ENCODE measurements around the gene CDNF.

The CDNF gene

GRCh38 chr10:14775656-14776055 is 62.2 kb downstream of the CDNF start:
- no peak for DNase-seq (ENCODE audit: low read depth)
- no peak overlapping the region for H3K4me3 ChIP-seq (ENCODE audit: low read depth, low read length)
- no peak for TF ChIP-seq CTCF (IDR thresholded peaks at IDR 0.05; ENCODE audit: insufficient read depth, low read depth, low read length, missing control alignments)

- H3K4me3 ChIP-seq (ENCODE audit: low read depth, low read length) = no peak within 1 kb of the TSS
- DNase-seq (ENCODE audit: low read depth) = no peak
- TF ChIP-seq CTCF (IDR thresholded peaks at IDR 0.05; ENCODE audit: insufficient read depth, low read depth, low read length, missing control alignments) = no peak
These were observed 63.0 kb downstream of the CDNF start, which contains the start of gene FAM107B for GRCh38 chr10:14774797-14775196. TSS of gene FAM107B (minus strand) at chr10:14774897. CDS start at chr10:14774663, 234 bp downstream.

GRCh38 chr10:14774214-14774580 is 63.6 kb downstream of the CDNF start:
- DNase-seq (ENCODE audit: low read depth) = no peak
- no peak overlapping the region for H3K4me3 ChIP-seq (ENCODE audit: low read depth, low read length)
- no peak for TF ChIP-seq CTCF (IDR thresholded peaks at IDR 0.05; ENCODE audit: insufficient read depth, low read depth, low read length, missing control alignments)

GRCh38 chr10:14773551-14774213 is 64.2 kb downstream of the CDNF start:
- no peak for TF ChIP-seq CTCF (IDR thresholded peaks at IDR 0.05; ENCODE audit: insufficient read depth, low read depth, low read length, missing control alignments)
- no peak for DNase-seq (ENCODE audit: low read depth)
- H3K4me3 ChIP-seq (ENCODE audit: low read depth, low read length) = no peak overlapping the region

GRCh38 chr10:14772399-14772798 is 65.4 kb downstream of the CDNF start:
- TF ChIP-seq CTCF (IDR thresholded peaks at IDR 0.05; ENCODE audit: insufficient read depth, low read depth, low read length, missing control alignments) = no peak
- no peak overlapping the region for H3K4me3 ChIP-seq (ENCODE audit: low read depth, low read length)
- no peak for DNase-seq (ENCODE audit: low read depth)

- no peak for TF ChIP-seq CTCF (IDR thresholded peaks at IDR 0.05; ENCODE audit: insufficient read depth, low read depth, low read length, missing control alignments)
- no peak overlapping the region for H3K4me3 ChIP-seq (ENCODE audit: low read depth, low read length)
- DNase-seq (ENCODE audit: low read depth) = no peak
These were observed 66.9 kb downstream of the CDNF start for GRCh38 chr10:14770927-14771326.

Measured in GM12865 (cell line).